Mucosa of descending colon (tissue), 3 donors: ENCODE results near the gene BRF1. TPM values are rescaled to one million over a fixed set of nuclear protein-coding genes. Genes with fewer than 3 reads are reported as not detected.
A peak's percentile ranks its signal among the peaks of the same experiment; 100 is the strongest.

Experiments used
- ATAC-seq: fragments of 200-7000 bp; cut with Tn5 transposase; one replicate; pipeline ENCODE4 v1.9.1; 2020; ENCODE audit warnings: mild to moderate bottlenecking, moderate library complexity
- DNase-seq, 3 donors: peaks; one replicate each; pipeline ENCODE4 v3.0.0-alpha.2; 2020
- H3K36me3 ChIP-seq: fragments of 200-600 bp; one replicate; pipeline ENCODE4 v1.8.0; 2021; ENCODE audit warnings: low read depth, mild to moderate bottlenecking
- H3K4me1 ChIP-seq: fragments of 200-600 bp; one replicate; pipeline ENCODE4 v1.8.0; 2021; ENCODE audit warnings: low read depth, mild to moderate bottlenecking
- H3K4me3 ChIP-seq: fragments of 200-600 bp; one replicate; pipeline ENCODE4 v1.8.0; 2021; ENCODE audit warnings: mild to moderate bottlenecking
- H3K9me3 ChIP-seq: fragments of 200-600 bp; one replicate; pipeline ENCODE4 v1.8.0; 2021; ENCODE audit warnings: mild to moderate bottlenecking
- intact Hi-C, 2 donors: fragments of 100-400 bp; cut with DNase I in 1 of 2; cut with micrococcal nuclease in 1 of 2; formaldehyde crosslinking; loops; one replicate each; pipeline versions ENCODE4 v1.11.0 to v1.11.1; 2022; cut with DNase I, micrococcal nuclease
- total RNA-seq, 3 donors: library from RNA; stranded (reverse); fragmentation: NEBNext Ultra II Directional in 2 of 3; extraction: Animal tissue kit (Norgen Biotek cat#: 25700) in 2 of 3; gene quantifications; one replicate each; pipeline versions ENCODE4 v1.2.1 to v1.2.4, GENCODE V29; 2021 to 2023
- TF ChIP-seq, protein P1 (sequence below): fragments of 200-600 bp; IDR thresholded peaks from one replicate; pipeline ENCODE4 v1.8.0; 2022; ENCODE audit warnings: antibody characterized with exemption, mild to moderate bottlenecking
- donor health status: DM: no; HTN: no; CAD: no; lungs with moderate emphysema.
- donor health status: DM: no; HTN: no; CAD: no.
- donor health status: DM: no; HTN: yes; CAD: no.

Gene BRF1
- total RNA-seq, 3 donors from 2014 or later, result 27.4 to 40.1 (median 34.2) TPM

DNA sequence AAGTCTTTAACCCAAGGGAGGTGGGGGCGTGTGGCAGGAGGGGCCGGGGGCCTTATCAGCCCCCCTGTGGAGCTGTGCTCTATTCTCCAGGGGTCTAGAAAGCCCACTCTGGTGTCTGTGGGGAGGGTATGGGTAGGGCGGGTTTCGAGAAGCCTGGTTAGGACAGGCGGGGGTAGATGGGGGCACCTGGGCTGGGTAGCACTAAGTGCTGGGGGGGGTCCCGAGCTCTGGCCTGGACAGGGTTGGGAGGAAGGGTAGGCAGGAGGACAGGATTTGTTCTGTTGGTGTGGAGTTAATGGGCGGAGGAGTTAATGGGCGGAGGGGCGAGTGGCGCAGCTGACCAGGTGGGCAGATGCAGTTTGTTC is 15.8 kb upstream of the BRF1 start:
- Histone ChIP-seq H3K4me3 (no peak overlapping the region), H3K4me1 (peaks cover 14% of the 10 kb centered on the region), H3K9me3 (no peaks in the 10 kb centered on the region), H3K36me3 (no peaks in the 10 kb centered on the region)
- DNase-seq, result no peak
- intact Hi-C loops, result no loop called here
- TF ChIP-seq, protein P1, sequence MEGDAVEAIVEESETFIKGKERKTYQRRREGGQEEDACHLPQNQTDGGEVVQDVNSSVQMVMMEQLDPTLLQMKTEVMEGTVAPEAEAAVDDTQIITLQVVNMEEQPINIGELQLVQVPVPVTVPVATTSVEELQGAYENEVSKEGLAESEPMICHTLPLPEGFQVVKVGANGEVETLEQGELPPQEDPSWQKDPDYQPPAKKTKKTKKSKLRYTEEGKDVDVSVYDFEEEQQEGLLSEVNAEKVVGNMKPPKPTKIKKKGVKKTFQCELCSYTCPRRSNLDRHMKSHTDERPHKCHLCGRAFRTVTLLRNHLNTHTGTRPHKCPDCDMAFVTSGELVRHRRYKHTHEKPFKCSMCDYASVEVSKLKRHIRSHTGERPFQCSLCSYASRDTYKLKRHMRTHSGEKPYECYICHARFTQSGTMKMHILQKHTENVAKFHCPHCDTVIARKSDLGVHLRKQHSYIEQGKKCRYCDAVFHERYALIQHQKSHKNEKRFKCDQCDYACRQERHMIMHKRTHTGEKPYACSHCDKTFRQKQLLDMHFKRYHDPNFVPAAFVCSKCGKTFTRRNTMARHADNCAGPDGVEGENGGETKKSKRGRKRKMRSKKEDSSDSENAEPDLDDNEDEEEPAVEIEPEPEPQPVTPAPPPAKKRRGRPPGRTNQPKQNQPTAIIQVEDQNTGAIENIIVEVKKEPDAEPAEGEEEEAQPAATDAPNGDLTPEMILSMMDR, result no peak
- no peak for ATAC-seq

DNA sequence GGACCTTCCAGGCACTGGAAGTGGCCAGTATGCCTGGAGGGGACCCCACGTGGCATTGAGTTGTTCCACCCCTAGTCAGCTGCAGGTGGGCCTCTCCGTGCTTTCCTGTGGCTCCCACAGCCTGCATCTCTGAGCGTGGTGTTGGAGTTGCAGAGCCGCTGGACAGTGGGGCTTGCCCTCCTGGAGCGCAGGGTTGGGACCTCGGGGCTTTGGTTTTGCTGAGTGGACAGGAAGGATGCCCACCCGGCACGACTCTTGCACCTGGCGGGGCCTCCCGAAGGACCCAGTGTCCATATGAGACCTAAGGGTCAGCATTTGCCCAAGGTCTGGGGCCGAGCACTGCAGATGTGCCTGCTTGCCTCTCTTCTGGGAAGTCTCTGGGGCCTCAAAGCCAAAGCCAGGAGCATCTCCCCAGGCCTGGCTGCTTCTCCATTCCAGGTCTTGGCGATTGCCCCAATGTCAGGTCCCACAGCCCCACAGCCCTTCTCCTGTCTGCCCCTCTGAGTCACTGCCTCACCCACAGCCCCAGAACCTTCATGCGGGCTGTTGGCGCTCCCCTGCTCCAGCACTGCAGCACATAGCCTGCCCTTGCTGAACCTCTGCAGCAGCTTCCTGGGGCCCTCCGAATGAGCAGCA is 15.3 kb upstream of the BRF1 start:
- DNase-seq (peak in 2 of 3 donors; percentile 37 to 54), ATAC-seq (no peak)
- Histone ChIP-seq H3K9me3 (no peaks in the 10 kb centered on the region), H3K4me1 (peaks cover 14% of the 10 kb centered on the region), H3K4me3 (no peak overlapping the region), H3K36me3 (no peaks in the 10 kb centered on the region)
- TF ChIP-seq, protein P1, result no peak
- intact Hi-C loops, result no loop called here

DNA sequence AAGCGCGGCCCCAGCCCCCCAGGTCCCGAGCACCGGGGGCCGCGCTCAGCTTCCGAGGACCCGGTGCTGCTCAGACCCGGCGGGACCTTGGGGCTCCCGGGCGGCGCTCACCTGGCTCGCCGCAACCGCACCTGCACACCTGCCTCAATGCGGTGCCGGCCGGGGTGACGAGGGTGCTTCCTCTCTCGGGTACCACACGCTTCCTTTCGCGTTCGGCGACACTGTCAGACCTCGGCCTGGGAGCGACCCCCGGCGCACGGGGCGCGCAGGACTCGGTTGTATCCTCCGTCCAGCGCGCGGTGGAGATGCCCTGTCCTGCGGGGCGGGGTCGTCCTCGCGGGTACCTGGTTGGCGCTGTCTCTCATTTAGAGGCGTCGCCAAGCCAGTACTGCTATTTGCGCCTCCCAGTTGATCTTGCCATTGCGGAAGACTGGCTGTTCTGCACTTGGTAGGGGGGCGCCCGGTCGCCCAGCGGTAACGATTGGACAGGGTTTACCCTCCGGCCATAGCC is 14.5 kb upstream of the BRF1 start:
- intact Hi-C loops, result no loop called here
- DNase-seq (peak; percentile 72 to 83 (median 76)), ATAC-seq (peak; percentile 53)
- no peaks in the 10 kb centered on the region for H3K9me3 ChIP-seq
- H3K4me1 ChIP-seq, result peaks cover 14% of the 10 kb centered on the region
- peak overlapping the region; percentile 68 for H3K4me3 ChIP-seq
- TF ChIP-seq, protein P1, result no peak
- H3K36me3 ChIP-seq, result no peaks in the 10 kb centered on the region

DNA sequence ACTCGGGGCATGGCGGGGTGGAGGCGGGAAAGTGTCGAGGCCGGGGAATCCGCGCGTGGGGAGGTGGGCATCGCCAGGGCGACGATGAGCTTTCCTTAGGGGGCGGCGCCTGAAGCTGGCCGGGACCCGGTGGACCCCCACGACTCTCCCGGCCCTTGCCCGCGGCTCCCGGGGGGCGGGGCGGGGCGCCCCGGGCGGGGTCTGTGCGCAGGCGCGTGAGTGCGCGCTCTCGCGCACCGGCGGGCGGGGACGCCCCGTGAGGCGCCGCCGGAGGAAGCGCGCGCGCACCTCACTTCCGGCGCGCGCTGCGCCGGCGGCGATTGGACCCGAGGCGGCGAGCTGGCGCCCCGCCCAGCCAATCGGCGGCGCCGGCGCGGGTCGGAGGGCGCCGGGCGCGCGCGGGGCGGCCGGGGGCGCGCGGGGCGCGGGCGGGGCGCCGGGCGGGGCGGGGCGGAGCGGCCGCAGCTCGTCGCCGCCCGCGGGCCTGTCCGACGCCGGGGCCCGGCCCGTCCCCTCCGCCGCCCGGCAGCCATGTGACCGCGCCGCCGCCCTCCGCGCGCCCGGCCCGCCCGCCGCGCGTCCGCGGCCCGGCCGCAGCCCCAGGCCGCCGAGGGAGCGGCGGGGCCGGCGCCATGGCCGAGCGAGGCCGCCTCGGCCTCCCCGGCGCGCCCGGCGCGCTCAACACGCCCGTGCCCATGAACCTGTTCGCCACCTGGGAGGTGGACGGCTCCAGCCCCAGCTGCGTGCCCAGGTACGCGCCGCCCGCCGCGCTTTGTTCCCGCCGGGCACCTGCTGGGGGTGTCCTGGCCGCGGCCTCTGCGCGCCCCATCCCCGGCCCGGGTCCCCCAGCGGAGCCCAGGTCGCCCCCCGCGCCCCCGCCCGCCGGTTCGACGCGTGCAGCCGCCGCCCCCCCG is 13.7 kb upstream of the BRF1 start, which contains the start of gene PACS2:
TSS of gene PACS2 (plus strand) at position 462 of the 914 bp plus-strand sequence. CDS start at position 633, 171 bp downstream.
- Histone ChIP-seq H3K36me3 (no peaks in the 10 kb centered on the region), H3K9me3 (no peaks in the 10 kb centered on the region), H3K4me1 (peaks cover 14% of the 10 kb centered on the region), H3K4me3 (peak within 1 kb of the TSS; percentile 68)
- intact Hi-C loops, result no loop called here
- TF ChIP-seq, protein P1, result no peak
- ATAC-seq (peak; percentile 92), DNase-seq (peak; percentile 79 to 88 (median 80))

DNA sequence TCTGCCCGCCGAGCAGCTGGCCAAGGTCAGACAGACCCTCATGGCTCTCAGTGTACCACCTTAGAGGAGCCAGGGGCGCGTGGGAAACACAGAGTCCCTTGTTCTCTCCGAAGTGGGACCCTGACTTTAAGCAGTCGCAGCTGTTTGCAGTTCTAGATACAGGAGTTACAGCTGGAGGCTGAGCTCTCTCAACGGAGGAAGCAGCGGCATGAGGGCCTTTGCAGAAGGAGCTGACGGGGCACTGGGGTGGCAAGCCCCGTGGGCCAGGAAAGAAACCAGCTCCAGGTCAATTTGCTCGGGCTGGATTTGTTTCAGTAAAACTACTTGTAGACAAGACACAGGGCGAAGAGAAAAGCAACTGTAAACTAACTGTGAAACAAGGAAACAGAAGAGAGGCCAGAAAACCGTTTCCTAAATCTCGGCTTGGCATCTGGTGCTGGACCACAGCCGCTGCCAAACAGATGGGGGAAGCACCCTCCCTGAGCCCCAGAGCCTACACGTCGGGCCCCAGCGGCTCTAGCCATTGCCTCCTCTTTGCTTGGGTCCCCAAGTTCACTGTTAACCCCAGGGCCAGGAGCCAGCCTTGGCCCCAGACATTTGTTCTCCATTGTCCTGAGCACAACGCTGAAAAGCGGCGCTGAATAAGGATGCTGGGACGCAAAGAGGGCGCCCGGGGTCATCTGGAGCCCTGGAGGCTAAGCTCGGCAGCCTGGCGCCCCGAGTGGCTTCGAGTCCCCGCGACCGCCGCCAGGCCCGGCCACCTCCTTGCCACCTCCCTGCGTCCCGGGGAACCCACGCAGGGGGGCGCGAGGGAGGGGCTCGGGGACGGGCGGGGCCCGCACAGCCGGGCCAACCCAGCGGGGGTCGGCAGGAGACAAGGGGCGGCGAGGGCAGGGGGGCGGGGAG is 12.8 kb upstream of the BRF1 start:
- DNase-seq (peak in 1 of 3 donors; percentile 51), ATAC-seq (peak; percentile 20)
- no peaks in the 10 kb centered on the region for H3K36me3 ChIP-seq
- no peaks in the 10 kb centered on the region for H3K9me3 ChIP-seq
- TF ChIP-seq, protein P1, result no peak
- H3K4me1 ChIP-seq, result peaks cover 14% of the 10 kb centered on the region
- H3K4me3 ChIP-seq, result peak overlapping the region; percentile 28
- intact Hi-C loops, result no loop called here
